ENCODE measurements around the gene ZNF609. TPM values are rescaled to one million over a fixed set of nuclear protein-coding genes. Genes with fewer than 3 reads are reported as not detected.

Gene ZNF609
- total RNA-seq, 1 donor from 2014 or later, result 80.5 TPM

DNA sequence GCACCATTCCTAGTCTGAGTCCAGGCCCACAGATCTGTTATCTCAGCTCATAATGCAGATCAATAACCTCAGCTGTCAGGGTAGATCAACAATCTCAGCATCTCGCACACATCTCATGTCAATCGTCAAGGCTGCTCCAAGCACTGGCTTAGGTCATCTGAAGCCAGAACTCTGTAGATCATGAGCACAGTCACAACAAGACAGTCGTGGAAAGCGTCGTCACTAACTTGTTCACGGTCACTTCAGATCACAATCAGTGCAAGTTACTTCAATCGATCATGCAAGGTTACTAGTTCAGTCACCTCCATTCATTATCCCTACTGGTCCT lies 243.2 kb downstream of the ZNF609 start:
- peaks cover 20% of the 10 kb centered on the region for H3K27me3 Mint-ChIP-seq (ENCODE audit: unreplicated experiment)
- peak overlapping the region; percentile 93 for H3K4me3 Mint-ChIP-seq (ENCODE audit: unreplicated experiment)
- peak overlapping the region; percentile 98 for H3K27ac Mint-ChIP-seq (ENCODE audit: unreplicated experiment)
- peaks cover 32% of the 10 kb centered on the region for H3K4me1 Mint-ChIP-seq (ENCODE audit: low read depth, unreplicated experiment)
- DNase-seq, result no peak
- peaks cover 26% of the 10 kb centered on the region for H3K9me3 Mint-ChIP-seq (ENCODE audit: unreplicated experiment)
- TF ChIP-seq, protein P1, sequence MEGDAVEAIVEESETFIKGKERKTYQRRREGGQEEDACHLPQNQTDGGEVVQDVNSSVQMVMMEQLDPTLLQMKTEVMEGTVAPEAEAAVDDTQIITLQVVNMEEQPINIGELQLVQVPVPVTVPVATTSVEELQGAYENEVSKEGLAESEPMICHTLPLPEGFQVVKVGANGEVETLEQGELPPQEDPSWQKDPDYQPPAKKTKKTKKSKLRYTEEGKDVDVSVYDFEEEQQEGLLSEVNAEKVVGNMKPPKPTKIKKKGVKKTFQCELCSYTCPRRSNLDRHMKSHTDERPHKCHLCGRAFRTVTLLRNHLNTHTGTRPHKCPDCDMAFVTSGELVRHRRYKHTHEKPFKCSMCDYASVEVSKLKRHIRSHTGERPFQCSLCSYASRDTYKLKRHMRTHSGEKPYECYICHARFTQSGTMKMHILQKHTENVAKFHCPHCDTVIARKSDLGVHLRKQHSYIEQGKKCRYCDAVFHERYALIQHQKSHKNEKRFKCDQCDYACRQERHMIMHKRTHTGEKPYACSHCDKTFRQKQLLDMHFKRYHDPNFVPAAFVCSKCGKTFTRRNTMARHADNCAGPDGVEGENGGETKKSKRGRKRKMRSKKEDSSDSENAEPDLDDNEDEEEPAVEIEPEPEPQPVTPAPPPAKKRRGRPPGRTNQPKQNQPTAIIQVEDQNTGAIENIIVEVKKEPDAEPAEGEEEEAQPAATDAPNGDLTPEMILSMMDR (IDR thresholded peaks at IDR 0.05; ENCODE audit: partially characterized antibody, unreplicated experiment), result no peak
- H3K36me3 Mint-ChIP-seq (ENCODE audit: unreplicated experiment), result no peaks in the 10 kb centered on the region

DNA sequence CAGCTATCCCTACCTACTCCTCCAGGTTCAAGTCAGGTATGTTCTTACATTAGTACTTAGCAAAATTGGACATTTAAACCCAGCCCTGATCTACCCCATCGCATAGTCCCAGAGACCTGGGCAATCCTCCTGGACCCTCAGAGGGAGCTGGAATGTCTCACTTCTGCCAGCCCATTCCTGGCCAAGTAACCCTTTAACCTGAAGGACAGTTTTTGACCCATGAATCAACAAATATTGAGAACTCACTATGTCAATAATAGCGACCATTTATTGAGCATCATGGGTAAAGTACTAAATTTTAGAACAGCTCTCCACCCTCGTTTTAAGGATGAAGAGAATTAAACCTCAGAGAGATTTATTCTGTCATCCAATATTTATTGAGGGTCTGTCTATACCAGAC lies 244.6 kb downstream of the ZNF609 start:
- Mint-ChIP-seq H3K4me1 (ENCODE audit: low read depth, unreplicated experiment) (peaks cover 23% of the 10 kb centered on the region), H3K36me3 (ENCODE audit: unreplicated experiment) (no peaks in the 10 kb centered on the region), H3K4me3 (ENCODE audit: unreplicated experiment) (no peak overlapping the region), H3K27me3 (ENCODE audit: unreplicated experiment) (peaks cover 20% of the 10 kb centered on the region), H3K9me3 (ENCODE audit: unreplicated experiment) (peaks cover 21% of the 10 kb centered on the region), H3K27ac (ENCODE audit: unreplicated experiment) (no peak overlapping the region)
- DNase-seq, result no peak
- TF ChIP-seq, protein P1 (IDR thresholded peaks at IDR 0.05; ENCODE audit: partially characterized antibody, unreplicated experiment), result no peak

DNA sequence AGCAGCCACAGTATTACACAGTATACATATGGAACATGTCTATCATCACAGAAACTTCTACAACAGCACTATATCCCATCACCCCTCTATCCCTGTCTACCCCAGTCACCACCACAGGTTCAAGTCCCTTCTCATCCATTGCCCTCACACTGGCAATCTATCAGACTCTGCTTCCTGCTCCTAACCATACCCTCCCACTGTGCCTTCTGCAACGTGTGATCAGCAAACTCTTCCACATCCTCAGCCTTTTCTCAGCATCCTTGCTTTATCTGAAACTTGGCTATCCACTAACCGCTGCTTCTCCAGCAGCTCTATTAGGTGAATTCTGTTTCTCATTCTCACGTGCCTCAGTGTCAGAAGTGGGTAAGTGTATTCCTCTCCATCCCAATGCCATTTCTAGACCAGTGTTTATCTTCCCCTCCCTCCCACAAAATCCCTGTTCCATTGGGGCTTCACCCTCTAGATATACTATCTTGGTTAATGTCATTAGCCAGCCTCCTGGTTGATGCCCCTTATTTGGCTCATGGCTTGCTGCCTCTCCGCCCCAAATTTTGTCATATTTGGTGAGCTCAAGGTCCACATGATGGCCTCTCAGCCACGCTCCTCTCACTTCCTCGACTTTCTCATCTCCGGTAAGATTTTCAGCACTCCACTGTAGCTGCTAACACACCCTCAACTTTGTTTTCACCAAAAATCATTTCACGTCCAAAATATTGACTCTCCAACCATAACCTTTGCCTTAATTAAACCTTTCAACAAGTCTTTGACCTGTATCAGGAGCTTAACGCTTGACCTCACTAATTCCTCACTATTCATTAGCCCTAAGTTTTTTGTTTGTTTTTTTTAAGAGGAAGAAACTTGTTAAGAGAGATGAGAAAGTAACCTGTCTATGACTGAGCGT lies 245.9 kb downstream of the ZNF609 start:
- peaks cover 12% of the 10 kb centered on the region for H3K4me1 Mint-ChIP-seq (ENCODE audit: low read depth, unreplicated experiment)
- H3K9me3 Mint-ChIP-seq (ENCODE audit: unreplicated experiment), result peaks cover 14% of the 10 kb centered on the region
- peaks cover 20% of the 10 kb centered on the region for H3K27me3 Mint-ChIP-seq (ENCODE audit: unreplicated experiment)
- no peak overlapping the region for H3K4me3 Mint-ChIP-seq (ENCODE audit: unreplicated experiment)
- peak overlapping the region; percentile 46 for H3K27ac Mint-ChIP-seq (ENCODE audit: unreplicated experiment)
- no peaks in the 10 kb centered on the region for H3K36me3 Mint-ChIP-seq (ENCODE audit: unreplicated experiment)
- TF ChIP-seq, protein P1 (IDR thresholded peaks at IDR 0.05; ENCODE audit: partially characterized antibody, unreplicated experiment), result no peak
- DNase-seq, result no peak

DNA sequence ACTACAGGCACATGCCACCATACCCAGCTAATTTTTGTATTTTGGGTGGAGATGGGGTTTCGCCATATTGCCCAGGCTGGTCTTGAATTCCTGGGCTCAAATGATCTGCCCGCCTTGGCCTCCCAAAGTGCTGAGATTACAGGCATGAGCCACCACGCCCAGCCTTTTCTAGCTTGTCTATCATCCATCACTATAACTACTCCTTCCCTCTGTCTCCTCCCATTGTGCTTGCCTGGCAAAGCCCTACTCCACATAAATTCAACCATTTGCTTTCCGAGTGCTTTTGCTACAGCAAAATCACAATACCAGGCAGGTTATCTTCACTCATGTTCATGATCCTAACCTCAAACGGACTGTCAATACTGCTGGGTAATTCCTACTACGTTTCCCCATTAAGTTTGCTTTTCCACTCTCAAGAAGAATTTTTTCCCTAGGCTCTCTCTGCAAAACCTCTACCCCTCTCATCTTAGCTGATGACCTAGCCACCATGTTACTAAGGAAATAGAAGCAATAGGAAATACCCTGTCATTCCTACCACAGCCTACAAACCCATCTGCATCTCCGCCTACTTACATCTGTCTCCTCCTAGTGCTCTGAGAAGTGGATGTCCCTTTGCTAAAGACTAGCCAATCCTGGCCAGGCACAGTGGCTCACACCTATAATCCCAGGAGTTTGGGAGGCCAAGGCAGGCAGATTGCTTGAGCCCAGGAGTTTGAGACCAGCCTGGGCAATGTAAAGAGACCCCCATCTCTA lies 250.5 kb downstream of the ZNF609 start:
- H3K4me3 Mint-ChIP-seq (ENCODE audit: unreplicated experiment), result no peak overlapping the region
- no peak overlapping the region for H3K27ac Mint-ChIP-seq (ENCODE audit: unreplicated experiment)
- H3K4me1 Mint-ChIP-seq (ENCODE audit: low read depth, unreplicated experiment), result no peaks in the 10 kb centered on the region
- H3K36me3 Mint-ChIP-seq (ENCODE audit: unreplicated experiment), result no peaks in the 10 kb centered on the region
- DNase-seq, result no peak
- H3K27me3 Mint-ChIP-seq (ENCODE audit: unreplicated experiment), result peaks cover 2% of the 10 kb centered on the region
- H3K9me3 Mint-ChIP-seq (ENCODE audit: unreplicated experiment), result peaks cover 3% of the 10 kb centered on the region
- TF ChIP-seq, protein P1 (IDR thresholded peaks at IDR 0.05; ENCODE audit: partially characterized antibody, unreplicated experiment), result no peak

DNA sequence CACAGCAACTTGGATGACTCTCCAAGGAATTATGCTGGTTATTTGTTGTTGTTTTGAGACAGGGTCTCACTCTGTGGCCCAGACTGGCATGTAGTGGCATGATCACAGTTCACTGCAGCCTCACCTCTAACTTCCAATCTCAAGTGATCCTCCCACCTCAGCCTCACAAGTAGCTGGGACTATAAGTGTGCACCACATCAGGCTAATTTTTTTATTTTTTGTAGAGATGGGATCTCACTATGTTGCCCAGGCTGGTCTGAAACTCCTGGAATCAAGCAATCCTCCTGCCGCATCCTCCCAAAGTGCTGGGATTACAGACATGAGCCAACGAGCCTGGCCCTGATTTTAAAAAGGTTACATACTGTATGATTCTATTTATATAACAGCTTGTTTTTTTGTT lies 252.0 kb downstream of the ZNF609 start:
- Mint-ChIP-seq H3K9me3 (ENCODE audit: unreplicated experiment) (peaks cover 2% of the 10 kb centered on the region), H3K4me3 (ENCODE audit: unreplicated experiment) (no peak overlapping the region), H3K27me3 (ENCODE audit: unreplicated experiment) (peaks cover 2% of the 10 kb centered on the region), H3K27ac (ENCODE audit: unreplicated experiment) (no peak overlapping the region), H3K4me1 (ENCODE audit: low read depth, unreplicated experiment) (peaks cover 6% of the 10 kb centered on the region), H3K36me3 (ENCODE audit: unreplicated experiment) (no peaks in the 10 kb centered on the region)
- TF ChIP-seq, protein P1 (IDR thresholded peaks at IDR 0.05; ENCODE audit: partially characterized antibody, unreplicated experiment), result no peak
- no peak for DNase-seq

All from glutamatergic neuron (in vitro differentiated cells).